ENCODE measurements around the gene LCN15. TPM values are rescaled to one million over a fixed set of nuclear protein-coding genes. Genes with fewer than 3 reads are reported as not detected.

LCN15 gene
- not detected in 2 replicates for total RNA-seq

GRCh38 chr9:136764301-136764891 is at the start of gene LCN15:
Gene LCN15, minus strand, starts transcription at chr9:136764518. Its CDS starts 30 bp downstream, at chr9:136764488.

GRCh38 chr9:136807281-136808074 is 43.2 kb upstream of the LCN15 start, which contains the start of gene RABL6:
Gene RABL6, plus strand, starts transcription at chr9:136807948. Its CDS starts 249 bp downstream, at chr9:136808197.

GRCh38 chr9:136796238-136796774 is 32.0 kb upstream of the LCN15 start, which contains the start of gene CCDC183:
Gene CCDC183, plus strand, starts transcription at chr9:136796338. Its CDS starts 60 bp downstream, at chr9:136796398.

GRCh38 chr9:136790640-136791515 is 26.6 kb upstream of the LCN15 start, which contains the start of gene TMEM141:
Gene TMEM141, plus strand, starts transcription at chr9:136791344. Its CDS starts 27 bp downstream, at chr9:136791371.

GRCh38 chr9:136748201-136748600 is 16.1 kb downstream of the LCN15 start, which contains the start of gene LCN6:
Gene LCN6, minus strand, starts transcription at chr9:136748525. Its CDS starts 42 bp downstream, at chr9:136748483.

DNA sequence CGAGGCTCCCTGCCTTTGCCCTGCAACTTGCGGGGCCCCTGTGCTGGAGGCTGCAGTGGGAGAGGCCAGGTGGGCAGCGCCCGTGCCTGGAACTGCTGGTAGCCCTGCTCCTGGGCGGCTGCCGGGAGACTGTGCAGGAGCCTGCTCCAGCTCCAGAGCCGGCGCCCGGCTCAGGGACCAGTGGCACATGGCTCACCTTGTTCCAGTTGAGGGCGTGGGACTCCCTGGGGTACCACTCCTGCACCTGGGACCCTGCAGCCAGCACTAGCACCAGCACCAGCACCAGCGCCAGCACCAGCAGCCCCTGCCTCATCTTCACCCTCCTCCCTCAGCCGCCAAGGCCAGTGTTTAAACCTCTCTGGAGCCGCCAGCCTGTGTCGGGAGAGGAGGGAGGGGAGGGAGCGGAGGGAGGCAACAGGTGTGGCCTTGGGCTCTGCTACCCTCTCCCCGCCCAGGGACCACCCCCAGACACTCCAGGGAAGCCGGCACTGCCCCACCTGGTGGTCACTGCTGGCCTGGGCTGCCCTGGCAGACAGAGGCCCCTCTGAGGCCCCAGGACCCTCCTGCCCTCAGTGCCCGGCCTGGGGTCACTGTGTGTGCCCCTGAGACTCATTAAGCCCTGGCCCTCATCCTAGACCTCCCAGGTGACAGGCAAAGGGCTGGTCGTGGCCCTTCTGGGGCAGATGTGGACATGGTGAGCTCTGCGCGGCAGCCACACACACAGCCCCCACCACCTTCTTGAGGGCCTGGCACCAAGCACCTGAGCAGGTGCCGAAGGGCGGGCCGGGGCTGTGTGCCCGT is 21.5 kb downstream of the LCN15 start, which contains the start of gene LCN10:
TSS of gene LCN10 (minus strand) at position 350 of the 801 bp plus-strand sequence. CDS start at position 313, 37 bp downstream.

DNA sequence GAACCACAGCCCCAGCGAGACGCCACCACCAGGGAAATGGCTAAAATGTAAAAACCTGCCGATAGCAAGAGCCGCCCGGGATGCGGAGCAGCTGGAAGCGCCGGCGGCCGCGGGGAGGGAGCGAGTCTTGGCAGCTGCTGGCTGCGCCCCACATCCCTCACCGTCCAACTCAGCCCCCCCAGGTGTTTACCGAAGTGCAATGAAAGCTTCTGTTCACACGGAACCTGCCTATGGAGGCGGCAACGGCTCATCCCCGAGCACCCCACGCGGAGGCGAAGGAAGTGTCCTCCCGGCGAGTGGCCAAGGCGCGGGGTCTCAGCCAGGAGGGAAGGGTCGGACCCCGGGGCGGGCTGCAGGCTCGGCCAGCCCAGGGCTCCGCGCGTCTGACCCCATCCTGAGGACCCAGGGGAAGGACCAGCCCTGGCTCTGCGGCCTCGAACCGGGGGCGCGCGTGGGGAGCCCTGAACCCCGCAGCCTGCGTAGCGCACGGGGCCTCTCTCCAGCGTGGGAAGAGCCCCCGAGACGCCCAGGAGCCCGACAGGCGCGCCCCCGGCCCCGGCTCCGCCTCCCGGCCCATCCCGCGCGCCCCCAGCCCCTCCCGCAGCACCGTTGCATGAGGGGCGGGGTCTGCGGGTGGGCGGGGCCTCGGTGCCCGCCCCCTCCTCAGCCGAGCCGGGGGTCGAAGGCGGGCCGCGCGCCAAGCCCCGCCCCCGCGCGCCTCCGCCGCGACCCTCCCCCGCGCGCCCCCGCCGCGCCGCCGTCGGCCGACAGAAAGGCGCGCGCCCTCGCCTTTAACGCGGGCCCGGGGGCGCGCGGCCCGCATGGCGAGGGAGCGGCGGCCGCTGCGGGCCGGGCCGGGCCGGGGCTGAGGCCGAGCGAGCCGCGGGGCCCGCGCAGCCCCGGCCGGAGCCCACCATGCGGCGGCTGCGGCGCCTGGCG is 52.3 kb downstream of the LCN15 start, which contains the start of gene DIPK1B:
TSS of gene DIPK1B (plus strand) at position 822 of the 939 bp plus-strand sequence. CDS start at position 916, 94 bp downstream.

Other genes with a start within 250 kb of the LCN15 start
- gene NOTCH1, start 218.5 kb downstream of the LCN15 start, total RNA-seq = 132 and 251 TPM in 2 replicates
- 374 and 420 TPM in 2 replicates for gene EGFL7, start 101.6 kb downstream of the LCN15 start, total RNA-seq
- gene AGPAT2, start 77.1 kb downstream of the LCN15 start, total RNA-seq = 33.7 and 40.7 TPM in 2 replicates
- gene DIPK1B, start 51.9 kb downstream of the LCN15 start, total RNA-seq = 109 and 161 TPM in 2 replicates
- gene LCN10, start 21.6 kb downstream of the LCN15 start, total RNA-seq = 0.13 TPM in 1 of 2 replicates, not detected in the other
- gene LCN6, start 16.0 kb downstream of the LCN15 start, total RNA-seq = not detected in 2 replicates
- not detected in 2 replicates for gene LCN8, start 6.3 kb downstream of the LCN15 start, total RNA-seq
- gene TMEM141, start 26.8 kb upstream of the LCN15 start, total RNA-seq = 50.7 and 53.7 TPM in 2 replicates
- gene CCDC183, start 31.8 kb upstream of the LCN15 start, total RNA-seq = 0.81 and 1.1 TPM in 2 replicates
- gene RABL6, start 43.4 kb upstream of the LCN15 start, total RNA-seq = 66.5 and 73.3 TPM in 2 replicates
- 0.65 and 1.4 TPM in 2 replicates for gene AJM1, start 78.0 kb upstream of the LCN15 start, total RNA-seq
- 211 and 268 TPM in 2 replicates for gene PHPT1, start 84.9 kb upstream of the LCN15 start, total RNA-seq
- gene MAMDC4, start 87.8 kb upstream of the LCN15 start, total RNA-seq = 0.97 and 6.2 TPM in 2 replicates
- gene EDF1, start 101.8 kb upstream of the LCN15 start, total RNA-seq = 350 and 489 TPM in 2 replicates
- 20.9 and 35.2 TPM in 2 replicates for gene TRAF2, start 122.0 kb upstream of the LCN15 start, total RNA-seq
- gene FBXW5, start 180.2 kb upstream of the LCN15 start, total RNA-seq = 151 and 202 TPM in 2 replicates
- 1.2 TPM in 1 of 2 replicates, not detected in the other for gene C8G, start 180.7 kb upstream of the LCN15 start, total RNA-seq
- gene LCN12, start 187.8 kb upstream of the LCN15 start, total RNA-seq = 0.19 TPM in 1 of 2 replicates, not detected in the other
- gene PTGDS, start 213.0 kb upstream of the LCN15 start, total RNA-seq = 0.38 TPM in 1 of 2 replicates, not detected in the other
- gene LCNL1, start 218.5 kb upstream of the LCN15 start, total RNA-seq = 0.06 TPM in 1 of 2 replicates, not detected in the other
- gene PAXX, start 227.9 kb upstream of the LCN15 start, total RNA-seq = 7.7 and 10.7 TPM in 2 replicates
- gene CLIC3, start 232.1 kb upstream of the LCN15 start, total RNA-seq = not detected in 2 replicates

Measured in bladder microvascular endothelial cell (primary cell).